Cardiac muscle cell (in vitro differentiated cells and primary cell): ENCODE data around the gene RNF121. TPM values are rescaled to one million over a fixed set of nuclear protein-coding genes. Genes with fewer than 3 reads are reported as not detected.

Experiments used
- DNase-seq, 2 donors: peaks; one replicate each; pipeline versions ENCODE4 v3.0.0 to v3.0.0-alpha.2; 2010 to 2017; ENCODE audit warnings: low read depth in 1 of 2, low spot score in 1 of 2
- H3K27ac ChIP-seq: fragments of 200-600 bp; sonication (generic); 2 replicates; pipeline ENCODE4 v1.5.1; 2016
- H3K27me3 ChIP-seq: fragments of 200-600 bp; sonication (generic); 2 replicates; pipeline ENCODE4 v1.6.0; 2016; ENCODE audit warnings: control low read depth
- H3K36me3 ChIP-seq: fragments of 200-600 bp; sonication (generic); 2 replicates; pipeline ENCODE4 v1.5.1; 2016; ENCODE audit warnings: control low read depth
- H3K4me1 ChIP-seq: fragments of 200-600 bp; sonication (generic); 2 replicates; pipeline ENCODE4 v1.8.1; 2017; ENCODE audit warnings: low read depth, mild to moderate bottlenecking, mixed run types
- H3K4me3 ChIP-seq: fragments of 200-600 bp; sonication (generic); 2 replicates; pipeline ENCODE4 v1.5.1; 2016; ENCODE audit warnings: mild to moderate bottlenecking
- H3K9me3 ChIP-seq: fragments of 200-600 bp; sonication (generic); 2 replicates; pipeline ENCODE4 v1.5.1; 2017; ENCODE audit warnings: low read depth, mild to moderate bottlenecking, control low read depth
- CTCF ChIP-seq: IDR thresholded peaks from 2 replicates; pipeline ENCODE4 v1.5.1; 2012; ENCODE audit warnings: low read depth, mild to moderate bottlenecking, low read length
- polyA plus RNA-seq: library from polyadenylated mRNA; unstranded; fragments of >200 nt; fragmentation: Nextera tagmentation; extraction: Ambion mirVana; gene quantifications from 2 replicates; pipeline ENCODE4 v1.2.1, GENCODE V29; 2016
- total RNA-seq: library from RNA; depleted of rRNA; stranded (reverse); fragments of >200 nt; gene quantifications from 2 replicates; pipeline ENCODE4 v1.2.3, GENCODE V29; 2016

Gene RNF121
- total and polyA plus RNA-seq, 2 experiments from 2014 or later, result 16.2 to 27.7 TPM

GRCh38 chr11:72002841-72003775 lies 74.3 kb downstream of the RNF121 start:
- no peaks in the 10 kb centered on the region for H3K9me3 ChIP-seq
- H3K27me3 ChIP-seq, result no peaks in the 10 kb centered on the region
- no peak for TF ChIP-seq CTCF
- DNase-seq, result no peak
- H3K36me3 ChIP-seq, result peaks cover 53% of the 10 kb centered on the region
- H3K4me1 ChIP-seq, result no peaks in the 10 kb centered on the region
- peak overlapping the region; percentile 75 for H3K27ac ChIP-seq
- H3K4me3 ChIP-seq, result no peak overlapping the region

- Histone ChIP-seq H3K9me3 (no peaks in the 10 kb centered on the region), H3K36me3 (peaks cover 60% of the 10 kb centered on the region), H3K4me1 (no peaks in the 10 kb centered on the region), H3K27me3 (no peaks in the 10 kb centered on the region), H3K4me3 (no peak overlapping the region), H3K27ac (peak overlapping the region; percentile 75)
- no peak for DNase-seq
- no peak for TF ChIP-seq CTCF
These were observed 74.9 kb downstream of the RNF121 start for GRCh38 chr11:72003776-72004171.

- H3K4me3 ChIP-seq, result no peak overlapping the region
- H3K4me1 ChIP-seq, result no peaks in the 10 kb centered on the region
- DNase-seq, result no peak
- no peaks in the 10 kb centered on the region for H3K9me3 ChIP-seq
- H3K27ac ChIP-seq, result peak overlapping the region; percentile 75
- peaks cover 63% of the 10 kb centered on the region for H3K36me3 ChIP-seq
- no peak for TF ChIP-seq CTCF
- no peaks in the 10 kb centered on the region for H3K27me3 ChIP-seq
These were observed 75.9 kb downstream of the RNF121 start for GRCh38 chr11:72004515-72005346.

- Histone ChIP-seq H3K27me3 (no peaks in the 10 kb centered on the region), H3K4me1 (no peaks in the 10 kb centered on the region), H3K9me3 (no peaks in the 10 kb centered on the region)
These were observed 76.8 kb downstream of the RNF121 start for GRCh38 chr11:72005347-72006260.

More at GRCh38 chr11:72005347-72006260, 76.8 kb downstream of the RNF121 start:
- no peak for DNase-seq
- no peak for TF ChIP-seq CTCF
- Histone ChIP-seq H3K4me3 (no peak overlapping the region), H3K27ac (peak overlapping the region; percentile 75), H3K36me3 (peaks cover 70% of the 10 kb centered on the region)
